DMS79 treated with DMSO at 0.1 percent for 48 hours (cell line): ENCODE results near the gene CDK14.
A peak's percentile ranks its signal among the peaks of the same experiment; 100 is the strongest.

Experiments used
- DNase-seq: peaks from one replicate; lab custom pipeline; 2025; lab: John Stamatoyannopoulos, UW

Gene CDK14

DNA sequence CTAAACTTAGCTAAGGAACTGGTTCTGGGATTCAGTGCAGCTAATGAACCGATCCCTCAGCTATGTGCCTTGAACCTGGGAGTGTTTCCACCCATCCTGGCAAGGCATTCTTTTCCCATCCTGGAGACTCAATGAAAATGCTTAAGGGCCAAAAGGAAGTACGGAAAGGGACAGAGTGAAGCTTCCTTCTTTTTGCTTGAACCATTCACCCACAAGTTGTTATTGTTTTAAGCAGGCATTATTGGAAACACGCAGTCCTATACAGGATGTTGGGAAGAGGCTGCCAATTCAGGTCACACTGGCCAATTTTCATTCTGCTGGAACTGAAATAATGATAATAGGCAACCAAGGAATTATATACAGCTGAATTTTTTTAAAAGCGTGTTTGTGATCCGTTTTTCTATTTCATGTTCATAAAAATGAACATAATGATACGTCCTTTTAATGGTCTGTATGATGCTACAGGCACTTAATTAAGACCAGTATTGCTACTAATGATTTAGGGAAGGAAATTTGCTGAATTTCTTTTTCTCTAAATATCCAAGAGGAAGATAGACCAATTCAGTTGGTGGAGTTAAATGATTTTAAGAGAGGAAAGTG, 610.3 kb downstream of the CDK14 start:
- no peak for DNase-seq

DNA sequence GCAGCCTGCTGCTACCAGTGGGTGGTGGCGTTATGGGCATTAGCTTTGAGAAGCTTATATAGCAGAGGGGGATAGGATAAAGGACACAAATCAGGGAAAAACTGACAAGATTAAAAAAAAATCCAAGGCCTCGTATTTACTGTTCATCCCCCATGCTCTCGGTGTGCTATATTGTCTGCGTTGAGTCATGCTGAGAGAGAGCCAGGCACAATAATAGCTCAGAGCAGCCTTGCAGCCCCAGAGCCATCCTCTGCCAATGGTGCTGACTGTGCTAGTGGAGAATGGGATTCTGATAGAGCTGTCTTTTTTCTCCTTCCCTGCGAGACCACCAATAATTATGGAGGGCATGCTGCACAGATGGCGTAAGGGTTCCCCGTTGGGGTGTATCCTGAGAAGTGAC, 616.5 kb downstream of the CDK14 start:
- DNase-seq: no peak

DNA sequence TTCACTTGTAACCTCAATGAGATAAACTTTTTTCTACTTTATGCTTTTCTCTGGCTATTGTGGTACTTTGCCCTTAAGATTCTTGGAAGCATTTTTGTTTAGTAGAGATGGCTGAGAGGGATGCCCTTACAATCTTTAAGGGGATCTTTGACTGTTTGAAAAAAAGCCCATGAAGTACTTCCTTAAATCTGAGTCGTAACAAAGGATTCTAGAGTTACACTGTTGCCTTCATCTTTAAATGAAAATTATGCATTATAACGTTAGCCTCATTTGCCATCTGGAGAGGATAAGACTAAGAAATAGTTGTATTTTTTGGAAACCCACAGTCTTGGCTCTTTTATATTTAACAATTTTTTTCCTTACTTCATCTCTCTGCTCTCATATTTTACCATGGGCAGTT, 630.3 kb downstream of the CDK14 start:
- DNase-seq: no peak

DNA sequence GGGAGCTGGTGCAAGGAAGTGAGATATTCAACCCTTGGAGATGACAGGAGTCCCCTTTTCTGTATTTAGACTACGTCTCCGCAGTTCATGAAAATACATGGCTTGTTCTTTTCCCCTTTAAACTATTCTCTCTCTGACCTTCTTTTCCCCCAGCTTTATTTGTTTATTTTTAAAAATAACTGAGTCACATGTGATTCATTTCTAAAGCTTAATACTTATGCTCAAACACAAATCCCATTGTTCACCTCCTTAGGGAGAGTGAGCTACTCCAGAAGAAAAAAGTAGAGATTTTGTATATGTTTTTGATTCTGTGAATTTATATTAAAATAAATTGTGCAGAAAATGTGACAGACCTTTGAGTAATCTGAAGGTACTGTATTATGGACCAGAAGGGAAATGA, 632.2 kb downstream of the CDK14 start:
- DNase-seq: no peak

DNA sequence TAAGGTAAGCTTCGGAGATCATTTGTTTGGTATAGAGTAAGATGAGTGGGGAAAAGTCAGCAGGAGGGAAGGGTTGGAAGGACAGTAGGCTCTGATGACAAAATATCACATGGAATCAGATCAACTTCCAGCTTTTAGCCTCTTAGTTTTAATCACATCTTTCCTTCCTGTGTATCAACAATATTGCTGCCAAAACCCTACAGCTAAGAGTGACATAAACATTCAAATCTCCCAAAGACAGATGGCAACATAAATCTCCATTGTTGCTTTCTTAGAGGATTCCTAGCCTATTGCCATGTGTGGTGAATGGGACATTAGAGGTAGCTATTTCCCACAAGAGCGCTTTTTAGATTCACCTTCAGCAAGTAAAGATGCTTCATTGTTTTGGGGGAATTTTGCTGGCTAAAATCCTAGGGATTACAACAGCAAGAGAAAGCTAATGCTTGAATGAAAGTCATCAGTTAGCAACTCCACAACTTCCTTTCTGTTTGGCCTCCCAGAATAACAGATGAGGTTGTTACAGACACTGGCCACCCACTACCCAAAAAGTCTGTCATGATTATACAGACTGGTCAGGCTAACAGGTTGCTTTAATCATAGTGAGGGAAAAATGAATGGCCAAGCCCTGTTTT, 632.9 kb downstream of the CDK14 start:
- DNase-seq: no peak

DNA sequence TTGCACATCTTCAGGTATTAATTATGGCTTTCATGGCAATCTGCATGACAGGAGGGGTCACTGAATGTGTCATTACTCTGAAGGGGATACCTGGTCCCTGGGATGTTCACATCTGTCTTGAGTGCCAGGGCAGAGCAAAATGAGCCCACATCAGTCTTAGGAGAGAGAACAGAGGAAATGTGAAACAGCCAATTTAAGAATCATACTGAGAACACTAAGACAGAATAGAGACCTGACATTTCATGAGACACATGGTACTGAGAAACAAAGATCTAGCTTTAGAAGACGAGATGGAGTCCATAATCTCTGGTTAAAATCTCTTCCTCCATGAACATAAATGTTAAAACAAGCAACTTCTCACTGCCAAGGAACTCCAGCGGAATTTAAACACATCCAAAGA, 634.0 kb downstream of the CDK14 start:
- DNase-seq: no peak

DNA sequence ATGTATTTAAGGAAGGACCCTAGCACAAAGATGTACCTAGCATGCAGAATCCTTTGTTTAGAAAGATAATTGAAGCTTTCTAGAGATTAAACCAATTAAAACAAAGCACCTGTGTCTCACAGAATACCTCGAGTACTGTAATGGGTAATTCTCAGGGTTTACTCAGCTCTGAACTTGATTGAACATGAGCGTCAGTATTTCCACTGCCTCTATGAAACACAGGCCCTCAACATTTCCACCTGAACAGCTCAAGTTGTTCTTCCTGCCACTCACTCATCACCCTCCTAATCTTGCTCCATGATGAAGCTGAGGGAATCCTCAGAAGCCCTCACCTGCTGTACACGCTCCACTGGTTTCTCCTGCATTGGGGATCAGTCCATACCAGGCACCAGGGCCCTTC, 634.4 kb downstream of the CDK14 start:
- DNase-seq: no peak

DNA sequence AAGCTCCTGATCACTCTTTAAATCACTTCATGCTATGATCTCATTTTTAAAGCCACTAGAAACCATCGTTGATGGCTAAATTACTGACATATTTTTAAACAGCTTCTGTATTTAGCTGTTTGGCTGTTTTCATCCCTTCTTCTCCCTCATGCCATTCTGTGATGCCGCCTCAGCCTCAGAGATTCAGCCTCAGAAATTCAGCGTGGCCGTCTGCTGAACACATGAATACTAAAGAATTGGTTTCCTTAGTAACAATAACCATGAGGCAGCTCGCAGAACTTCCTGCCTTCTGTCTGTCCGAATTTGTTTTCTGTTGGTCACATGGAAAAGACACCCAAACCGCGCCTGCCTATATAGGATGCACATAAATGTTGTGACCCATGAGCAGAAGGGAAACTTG, 637.1 kb downstream of the CDK14 start:
- DNase-seq: no peak

DNA sequence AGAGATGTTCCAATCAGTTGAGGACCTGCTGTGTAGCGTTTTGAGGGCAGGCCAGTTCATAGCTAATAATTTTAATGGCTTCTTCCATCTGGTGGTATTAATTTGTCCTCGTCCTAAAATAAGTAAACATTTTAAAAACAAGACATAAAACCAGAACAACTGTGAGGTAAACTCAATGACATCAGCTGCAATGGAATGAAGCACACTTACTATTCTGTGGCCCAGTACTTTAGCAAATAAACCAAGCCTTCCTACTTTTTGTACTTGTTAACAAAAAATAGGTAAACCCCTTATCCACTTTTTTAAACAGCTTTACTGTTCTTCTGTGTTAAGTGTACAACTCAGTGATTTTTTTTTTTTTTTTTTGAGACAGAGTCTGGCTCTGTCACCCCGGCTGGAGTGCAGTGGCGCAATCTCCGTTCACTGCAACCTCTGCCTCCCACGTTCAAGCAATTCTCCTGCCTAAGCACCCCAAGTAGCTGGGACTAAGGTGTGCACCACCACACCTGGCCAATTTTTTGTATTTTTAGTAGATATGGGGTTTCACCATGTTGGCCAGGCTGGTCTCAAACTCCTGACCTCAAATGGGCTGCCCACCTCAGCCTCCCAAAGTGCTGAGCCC, 639.2 kb downstream of the CDK14 start:
- DNase-seq: no peak

DNA sequence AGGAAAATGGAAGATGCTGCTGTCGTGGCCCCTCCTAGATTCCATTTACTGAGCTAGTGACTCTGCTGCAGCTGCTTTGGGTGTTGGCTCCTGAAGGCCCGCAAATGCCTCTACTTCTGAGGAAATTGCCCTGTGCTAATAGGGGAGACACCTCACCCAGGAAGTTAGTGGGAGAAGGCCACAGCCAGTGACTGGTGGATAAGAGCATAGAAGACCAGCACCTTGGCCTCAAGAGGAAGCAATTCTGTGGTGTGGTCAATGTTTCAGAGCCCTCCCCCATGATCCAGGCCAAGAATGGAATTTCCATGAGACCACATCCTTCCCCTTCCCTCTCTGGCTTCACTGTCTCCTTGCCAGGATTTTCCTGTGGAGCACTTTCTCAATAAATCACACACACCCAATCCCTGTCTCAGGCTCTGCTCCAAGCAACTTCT, 643.1 kb downstream of the CDK14 start:
- no peak for DNase-seq

DNA sequence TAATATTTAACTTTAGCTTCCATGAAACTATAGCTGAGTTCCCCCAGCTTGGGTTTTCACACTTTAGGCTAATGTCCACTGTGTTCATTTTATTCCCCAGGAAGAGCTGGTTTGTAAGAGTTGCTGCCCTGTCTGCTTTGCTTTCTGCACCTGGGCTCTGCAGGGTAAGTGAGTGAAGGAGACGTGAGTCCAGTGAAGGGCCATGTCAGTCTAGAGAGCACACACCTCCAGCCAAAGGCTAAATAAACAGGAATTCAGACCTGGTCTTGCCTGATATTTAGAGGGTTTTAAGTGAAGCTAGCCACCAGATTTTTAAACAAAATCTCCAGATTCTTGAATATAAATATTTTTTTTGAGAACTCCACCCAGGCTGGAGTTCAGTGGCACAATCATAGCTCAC, 643.7 kb downstream of the CDK14 start:
- DNase-seq: no peak

DNA sequence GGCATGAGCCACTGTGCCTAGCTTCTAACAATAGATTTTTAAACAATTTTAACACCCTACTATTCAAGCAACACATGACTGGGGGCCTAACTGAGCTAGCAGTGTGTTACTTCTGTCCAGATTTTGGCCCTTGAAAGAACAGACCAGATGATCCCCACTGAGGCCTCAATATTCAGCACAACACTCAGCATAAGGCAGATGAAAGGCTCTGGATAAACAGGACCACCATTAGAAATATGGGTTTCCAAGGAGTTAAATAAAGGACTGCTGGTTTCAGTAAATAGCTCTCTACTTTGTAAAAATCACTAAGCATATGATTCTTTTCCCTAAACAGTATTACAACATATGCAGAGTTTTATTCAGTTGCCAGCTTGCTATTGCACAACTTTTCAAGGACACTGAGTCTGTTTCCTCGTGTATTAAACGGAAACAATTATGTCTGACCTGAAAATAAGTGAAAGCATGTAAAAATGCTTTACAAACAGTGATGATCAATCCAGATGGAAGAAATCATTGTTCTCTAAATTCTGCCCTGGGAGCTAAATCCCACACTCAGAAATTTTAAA, 644.3 kb downstream of the CDK14 start:
- DNase-seq: no peak

DNA sequence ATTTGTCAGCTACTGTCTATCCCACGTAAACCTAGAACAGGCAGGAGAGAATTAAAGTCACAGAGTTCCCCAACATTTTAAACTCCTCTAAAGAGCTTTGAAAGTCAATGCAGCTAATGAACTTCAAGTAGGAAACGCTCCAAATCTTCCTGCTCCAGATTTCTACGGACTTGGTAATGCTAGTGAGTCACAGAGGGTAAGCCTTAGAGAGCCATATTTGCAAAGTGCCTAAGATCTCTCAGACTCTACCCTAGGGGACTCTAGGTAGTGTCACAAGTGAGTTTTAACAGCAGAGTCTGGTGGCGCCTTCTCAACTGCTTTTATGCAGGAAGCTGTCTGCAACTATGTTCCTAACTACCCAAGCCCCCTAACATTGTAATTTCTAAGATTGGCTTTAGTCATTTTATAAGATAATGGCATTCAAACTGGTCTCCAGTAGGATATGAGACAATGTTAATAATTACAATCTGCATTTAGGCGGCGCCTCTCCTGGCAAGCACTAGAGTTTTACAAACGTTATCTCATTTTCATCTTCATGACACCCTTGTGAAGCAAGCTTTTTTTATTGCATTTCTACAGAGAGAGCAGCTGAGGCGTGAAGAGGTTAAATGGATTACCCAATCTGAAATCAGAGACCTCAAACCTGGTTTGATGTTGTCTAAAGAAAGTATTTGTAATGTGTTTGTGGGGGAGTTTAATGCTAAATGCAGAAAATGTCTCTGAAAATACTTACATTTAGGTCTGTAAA, 646.1 kb downstream of the CDK14 start:
- DNase-seq: peak; percentile 96

DNA sequence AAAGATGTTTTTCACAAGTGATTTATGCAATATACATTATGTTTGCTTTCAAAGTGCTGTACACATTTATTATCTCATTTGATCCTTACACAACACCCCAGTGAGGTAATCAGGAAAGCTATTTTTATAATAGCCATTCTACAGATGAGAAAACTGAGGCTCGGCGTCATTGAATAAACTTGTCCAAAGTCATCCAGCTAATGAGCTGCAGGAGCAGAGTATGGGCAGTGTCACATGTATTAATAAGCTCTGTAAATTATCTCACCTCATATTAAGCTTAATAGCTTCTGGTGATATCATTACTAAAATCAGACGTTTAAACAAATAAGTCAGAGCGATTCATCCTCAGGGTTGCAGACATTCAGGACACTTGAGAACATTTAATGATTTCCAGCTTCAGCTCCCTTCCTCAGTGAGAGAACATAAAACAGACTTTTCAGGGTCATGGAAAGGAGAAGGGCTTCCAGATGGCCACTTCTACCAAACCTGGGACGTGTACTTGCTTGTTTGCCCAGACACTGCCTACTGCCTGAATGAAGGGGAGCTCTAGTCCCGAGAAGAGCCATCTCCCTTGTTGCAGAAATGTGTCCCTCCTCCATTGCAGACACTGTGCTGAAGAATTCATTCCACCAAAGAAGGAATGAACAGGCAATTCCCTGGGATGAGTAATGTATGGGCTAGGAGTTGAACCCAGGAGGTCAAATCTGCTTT, 647.6 kb downstream of the CDK14 start:
- DNase-seq: peak; percentile 93

DNA sequence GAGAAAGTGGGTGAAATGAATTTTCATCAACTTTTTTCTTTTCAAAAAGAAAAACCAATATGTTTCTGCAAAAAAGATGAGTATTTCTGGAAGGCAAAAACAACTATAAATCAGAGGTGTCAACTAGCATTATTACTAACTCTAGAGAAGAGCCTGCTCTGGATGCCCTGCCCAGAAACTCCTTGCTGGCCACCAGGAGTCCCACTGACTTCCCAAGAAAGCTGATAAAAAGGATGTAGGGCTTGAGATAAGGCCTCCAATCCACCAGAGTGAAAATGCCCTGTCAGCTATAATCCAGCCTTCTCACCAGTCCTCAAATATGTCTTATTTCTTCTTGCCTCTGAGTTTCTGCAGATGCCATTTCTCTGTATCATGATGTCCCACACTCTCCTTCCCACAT, 651.4 kb downstream of the CDK14 start:
- no peak for DNase-seq

DNA sequence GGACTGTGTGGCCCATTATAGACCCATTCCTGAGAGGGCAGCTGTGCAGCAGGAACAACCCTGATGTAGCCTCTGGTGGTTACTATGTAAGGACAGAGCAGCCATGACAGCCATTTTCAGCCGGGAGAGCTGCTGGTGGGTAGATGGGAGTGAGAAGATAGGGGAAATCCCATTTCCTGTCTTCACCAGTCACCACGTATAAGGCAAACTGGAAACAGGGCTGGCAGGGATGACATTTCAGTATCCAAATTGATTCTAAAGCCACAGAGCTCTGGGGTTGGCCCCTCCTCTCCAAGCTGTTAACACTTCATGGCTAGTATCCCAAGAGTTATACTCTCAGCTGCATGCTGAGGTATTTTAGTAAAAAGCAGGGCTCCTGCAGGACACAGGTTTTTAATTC, 652.9 kb downstream of the CDK14 start:
- no peak for DNase-seq

DNA sequence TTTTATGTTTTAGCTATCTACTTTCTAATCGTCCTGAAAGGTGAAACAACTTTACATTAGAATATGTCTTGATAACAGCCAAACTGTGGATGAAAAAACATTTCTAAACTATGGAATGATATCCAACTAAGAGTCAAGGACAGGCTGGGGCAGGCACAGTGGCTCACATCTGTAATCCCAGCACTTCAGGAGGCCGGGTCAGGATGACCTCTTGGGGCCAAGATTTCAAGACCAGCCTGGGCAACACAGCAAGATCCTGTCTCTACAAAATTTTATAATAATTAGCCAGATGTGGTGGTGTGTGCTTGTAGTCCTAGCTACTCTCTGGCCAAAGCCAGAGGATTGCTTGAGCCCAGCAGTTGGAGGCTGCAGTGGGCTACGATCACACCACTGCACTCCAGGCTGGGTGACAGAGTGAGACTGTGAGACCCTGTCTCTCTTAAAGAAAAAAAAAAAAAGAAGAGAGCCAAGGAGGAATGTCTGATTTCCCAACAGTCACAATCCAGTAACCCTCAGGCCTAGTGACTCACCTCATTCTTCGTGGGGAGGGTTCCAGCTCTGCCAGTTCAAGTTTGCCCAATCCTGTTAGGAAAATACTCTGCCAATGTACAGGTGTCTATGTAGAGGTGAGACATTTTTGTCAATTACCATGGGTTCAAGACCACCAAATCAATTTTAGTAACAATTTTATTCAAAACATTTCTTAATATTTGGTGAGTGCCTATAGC, 653.5 kb downstream of the CDK14 start:
- DNase-seq: no peak

DNA sequence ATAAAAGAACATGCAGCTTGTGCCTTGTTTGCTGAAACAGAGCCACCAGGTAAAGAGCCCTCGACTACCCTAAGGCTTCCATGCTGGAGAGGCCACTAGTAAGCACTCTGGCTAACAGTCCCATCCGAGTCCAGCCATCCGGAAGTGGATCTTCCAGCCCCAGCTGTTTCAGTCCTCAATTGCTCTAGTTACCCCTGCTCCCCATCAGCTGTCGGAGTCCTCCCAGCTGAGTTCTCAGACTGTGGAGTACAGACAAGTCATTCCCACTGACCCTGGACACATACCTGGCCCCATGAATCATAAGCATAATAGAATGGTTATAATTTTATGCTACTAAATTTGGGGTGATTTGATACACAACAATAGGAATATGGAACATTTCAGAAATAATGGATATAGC, 654.6 kb downstream of the CDK14 start:
- DNase-seq: no peak

DNA sequence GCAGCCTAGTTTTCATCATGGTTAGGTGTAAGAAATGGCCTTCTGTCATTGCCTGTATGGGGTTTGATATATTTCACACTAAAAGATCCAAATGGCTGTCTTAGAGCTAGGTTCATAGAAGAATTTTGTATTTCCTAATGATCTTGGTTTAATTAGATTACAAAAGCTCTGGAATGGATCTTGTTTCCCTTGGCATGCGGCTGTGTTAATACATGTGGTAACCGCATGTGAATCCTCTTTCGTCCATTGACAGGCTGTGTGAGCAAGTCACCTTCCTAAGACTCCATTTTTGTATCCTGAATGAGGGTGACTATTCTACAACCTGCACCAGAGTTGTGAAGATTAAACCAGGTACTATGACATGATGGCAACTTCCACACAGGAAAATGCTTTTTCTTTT, 655.8 kb downstream of the CDK14 start:
- no peak for DNase-seq
